Fibroblast of skin of right quadriceps (primary cell): ENCODE data around the gene SCNN1G.

Experiments
- DNase-seq: peaks from one replicate; pipeline ENCODE4 v3.0.0-alpha.2; 2013

The SCNN1G gene

GRCh38 chr16:23255000-23255399 lies 72.5 kb downstream of the SCNN1G start:
- DNase-seq = no peak

DNA sequence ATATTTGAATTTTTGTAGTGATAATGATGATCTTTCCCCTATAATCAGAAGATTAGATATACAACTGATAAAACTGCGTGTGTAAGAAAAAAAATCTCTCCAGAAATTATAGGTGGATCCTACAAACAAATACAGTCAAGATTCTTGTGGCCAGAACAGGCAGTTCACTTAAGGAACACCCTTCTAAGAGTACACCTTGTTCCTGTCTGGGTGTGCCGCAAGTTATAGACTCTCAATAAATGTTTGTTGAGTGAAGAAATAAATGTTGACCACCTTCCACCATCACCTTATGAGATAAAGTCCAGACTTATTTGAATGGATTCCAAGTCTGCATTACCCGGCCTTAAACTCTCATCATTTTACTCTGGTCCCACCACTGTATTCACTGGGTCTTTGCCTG lies 73.9 kb downstream of the SCNN1G start:
- DNase-seq = no peak

- DNase-seq = no peak
These were observed 75.1 kb downstream of the SCNN1G start for GRCh38 chr16:23257682-23258081.

DNA sequence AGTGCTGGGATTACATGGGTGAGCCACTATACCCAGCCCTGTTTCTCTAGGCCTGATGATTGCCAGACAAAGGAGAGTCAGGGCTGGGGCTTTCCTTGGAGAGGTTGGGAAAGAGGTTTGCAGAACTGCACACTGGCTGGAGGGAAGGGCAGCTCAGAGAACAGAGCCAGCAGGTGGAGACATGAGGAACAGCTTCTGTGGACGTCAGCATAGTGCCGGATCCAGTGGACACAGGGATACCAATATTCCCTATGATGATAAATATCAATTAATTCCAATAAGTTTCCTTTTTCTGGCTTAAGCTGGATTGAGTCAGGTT lies 76.3 kb downstream of the SCNN1G start:
- DNase-seq = no peak
